OCI-LY1 (cell line): ENCODE data around the gene PCBP3.

Experiments used
- CTCF ChIP-seq: fragments of 200-600 bp; sonication (generic), shearing (Covaris generic); IDR thresholded peaks from 2 replicates; pipeline ENCODE4 v1.5.1; 2017; ENCODE audit warnings: mild to moderate bottlenecking, antibody characterized with exemption, low read length, moderate library complexity, mixed read lengths
- EZH2 ChIP-seq: fragments of 200-600 bp; sonication (generic), shearing (Covaris generic); IDR thresholded peaks from 2 replicates; pipeline ENCODE4 v1.8.0; 2017; ENCODE audit warnings: borderline replicate concordance, mixed run types, mild to moderate bottlenecking, antibody characterized with exemption, low read length, moderate library complexity, mixed read lengths

- TF ChIP-seq CTCF (no peak), EZH2 (no peak)
These were observed 165.9 kb downstream of the PCBP3 start for GRCh38 chr21:45809421-45809820.
